IMR-90 (cell line): ENCODE data around the gene KTN1. TPM values are rescaled to one million over a fixed set of nuclear protein-coding genes. Genes with fewer than 3 reads are reported as not detected.

Source experiments
- ATAC-seq: fragments of 200-7000 bp; cut with Tn5 transposase; 2 replicates; pipeline ENCODE4 v1.9.1; 2020; ENCODE audit warnings: low read depth, mild to moderate bottlenecking, moderate library complexity
- BruUV-seq: library from RNA; stranded (reverse); fragments of 400-500 nt; replicated peaks from 2 replicates; lab custom pipeline; 2021; lab: Mats Ljungman, UMichigan
- CTCF ChIA-PET: fragments of 300-600 bp; formaldehyde crosslinking; extraction: SDS; loops from one replicate; lab custom pipeline; 2021; ENCODE audit warnings: antibody characterized with exemption; lab: Yijun Ruan, JAX
- POLR2A ChIA-PET: fragments of 300-600 bp; sonication (Branson Sonifier 250); formaldehyde crosslinking; loops from one replicate; lab custom pipeline; 2022; ENCODE audit warnings: antibody characterized with exemption; ENCODE audit not compliant: unreplicated experiment; lab: Charles Lee
- DNase-seq: peaks from one replicate; pipeline ENCODE4 v3.0.0; 2013
- H2AFZ ChIP-seq: replicated peaks from 2 replicates; pipeline ENCODE3; 2013; ENCODE audit warnings: low read length, mild to moderate bottlenecking; ENCODE audit not compliant: poor library complexity
- H2AK5ac ChIP-seq: 2 replicates; pipeline ENCODE4 v1.6.1; 2013; ENCODE audit warnings: low read depth, low read length, inconsistent platforms
- H2AK9ac ChIP-seq: replicated peaks from 2 replicates; pipeline ENCODE3; 2013; ENCODE audit warnings: mild to moderate bottlenecking, low read depth, low read length, moderate library complexity; ENCODE audit not compliant: poor library complexity
- H2BK120ac ChIP-seq: 2 replicates; pipeline ENCODE4 v1.6.1; 2013; ENCODE audit warnings: low read depth, low read length, inconsistent platforms
- H2BK15ac ChIP-seq: 3 replicates; pipeline ENCODE4 v1.6.1; 2013; ENCODE audit warnings: low read depth, low read length, inconsistent platforms
- H2BK20ac ChIP-seq: 2 replicates; pipeline ENCODE4 v1.6.1; 2013; ENCODE audit warnings: low read depth, mild to moderate bottlenecking, inconsistent platforms, low read length, moderate library complexity
- H2BK5ac ChIP-seq: 2 replicates; pipeline ENCODE4 v1.6.1; 2013; ENCODE audit warnings: mild to moderate bottlenecking, low read depth, low read length, inconsistent platforms; ENCODE audit not compliant: poor library complexity, severe bottlenecking
- H3K14ac ChIP-seq: replicated peaks from 2 replicates; pipeline ENCODE4 v1.6.1; 2013; ENCODE audit warnings: low read depth, low read length, inconsistent platforms
- H3K18ac ChIP-seq: 2 replicates; pipeline ENCODE4 v1.6.1; 2013; ENCODE audit warnings: low read depth, low read length, control low read depth
- H3K23ac ChIP-seq: 2 replicates; pipeline ENCODE4 v1.6.1; 2013; ENCODE audit warnings: low read depth, low read length, inconsistent platforms
- H3K27ac ChIP-seq: 2 replicates; pipeline ENCODE4 v1.5.1; 2013; ENCODE audit warnings: mild to moderate bottlenecking, control low read depth, low read length; ENCODE audit not compliant: insufficient read depth
- H3K27me3 ChIP-seq: 2 replicates; pipeline ENCODE4 v1.6.1; 2013; ENCODE audit warnings: low read length; ENCODE audit not compliant: control insufficient read depth, insufficient read depth
- H3K36me3 ChIP-seq: 2 replicates; pipeline ENCODE4 v1.6.1; 2013; ENCODE audit warnings: low read length, mixed read lengths; ENCODE audit not compliant: control insufficient read depth, insufficient read depth
- H3K4ac ChIP-seq: 2 replicates; pipeline ENCODE4 v1.6.1; 2013; ENCODE audit warnings: low read depth, low read length, inconsistent platforms
- H3K4me1 ChIP-seq: 2 replicates; pipeline ENCODE4 v1.6.1; 2013; ENCODE audit warnings: low read length, mixed read lengths; ENCODE audit not compliant: control insufficient read depth, insufficient read depth
- H3K4me2 ChIP-seq: 2 replicates; pipeline ENCODE4 v1.6.1; 2013; ENCODE audit warnings: low read depth, mild to moderate bottlenecking, control low read depth, low read length, moderate library complexity
- H3K4me3 ChIP-seq: 2 replicates; pipeline ENCODE4 v1.5.1; 2013; ENCODE audit warnings: low read depth, mild to moderate bottlenecking, control low read depth, low read length, moderate library complexity; ENCODE audit not compliant: insufficient read depth
- H3K56ac ChIP-seq: 2 replicates; pipeline ENCODE4 v1.6.1; 2013; ENCODE audit warnings: low read length, inconsistent platforms; ENCODE audit not compliant: insufficient read depth; ENCODE audit errors: extremely low read depth
- H3K79me1 ChIP-seq, 2 experiments: 2 replicates each; pipeline ENCODE4 v1.6.1; 2013; ENCODE audit warnings: low read length in 2 of 2, inconsistent platforms in 1 of 2, low read depth in 1 of 2
- H3K9ac ChIP-seq: 2 replicates; pipeline ENCODE4 v1.6.1; 2013; ENCODE audit warnings: low read depth, low read length, control low read depth
- H3K9me1 ChIP-seq: 2 replicates; pipeline ENCODE4 v1.6.1; 2013; ENCODE audit warnings: low read length, inconsistent platforms; ENCODE audit not compliant: insufficient read depth
- H3K9me3 ChIP-seq: 2 replicates; pipeline ENCODE4 v1.6.1; 2013; ENCODE audit warnings: low read length; ENCODE audit not compliant: control insufficient read depth, insufficient read depth
- H4K20me1 ChIP-seq: 2 replicates; pipeline ENCODE4 v1.6.1; 2013; ENCODE audit warnings: low read length, inconsistent platforms; ENCODE audit not compliant: insufficient read depth
- H4K5ac ChIP-seq: 2 replicates; pipeline ENCODE4 v1.6.1; 2013; ENCODE audit warnings: mild to moderate bottlenecking, low read depth, low read length, control low read depth
- H4K8ac ChIP-seq, 2 experiments: 2 replicates each; pipeline ENCODE4 v1.6.1; 2013; ENCODE audit warnings: low read depth in 2 of 2, low read length in 2 of 2, control low read depth in 1 of 2, inconsistent platforms in 1 of 2
- H4K91ac ChIP-seq: 2 replicates; pipeline ENCODE4 v1.6.1; 2013; ENCODE audit warnings: low read depth, low read length, inconsistent platforms; ENCODE audit not compliant: insufficient read depth
- CEBPB ChIP-seq: IDR thresholded peaks from 2 replicates; pipeline ENCODE4 v1.6.1; 2012; ENCODE audit warnings: low read depth, low read length, improper control_type of control experiment
- FOS ChIP-seq: fragments of 150-350 bp; IDR thresholded peaks from 2 replicates; pipeline ENCODE4 v1.6.1; 2016; ENCODE audit warnings: low read depth, low read length
- MAFK ChIP-seq: IDR thresholded peaks from 2 replicates; pipeline ENCODE4 v1.6.1; 2012; ENCODE audit warnings: low read depth, low read length, improper control_type of control experiment
- MAZ ChIP-seq: IDR thresholded peaks from 2 replicates; pipeline ENCODE4 v1.6.1; 2012; ENCODE audit warnings: low read depth, mild to moderate bottlenecking, low read length, improper control_type of control experiment, moderate library complexity, borderline replicate concordance
- POLR2A ChIP-seq: IDR thresholded peaks from 2 replicates; pipeline ENCODE4 v1.6.1; 2012; ENCODE audit warnings: mild to moderate bottlenecking, low read depth, low read length
- RAD21 ChIP-seq: IDR thresholded peaks from 2 replicates; pipeline ENCODE4 v1.6.1; 2012; ENCODE audit warnings: low read length, improper control_type of control experiment
- RFX5 ChIP-seq: IDR thresholded peaks from 2 replicates; pipeline ENCODE4 v1.8.0; 2012; ENCODE audit warnings: low read depth, mild to moderate bottlenecking, low read length, moderate library complexity
- WGBS, 2 experiments: methylation state at CpG; one replicate each; pipeline versions ENCODE4 v1.1.5 to v1.1.7; 2013; ENCODE audit warnings: missing lambda C conversion rate in 2 of 2; ENCODE audit not compliant: insufficient read length in 1 of 2; ENCODE audit errors: extremely low coverage in 2 of 2; 5-methylcytosine and 5-hydroxymethylcytosine counted together
- dilution Hi-C: fragments of 300-500 bp; cut with HindIII; formaldehyde crosslinking; loops from one replicate; pipeline ENCODE4 v1.14.3; 2018; ENCODE audit warnings: low sequenced_read_pairs; ENCODE audit not compliant: unreplicated experiment
- in situ Hi-C: fragments of 300-500 bp; cut with MboI; formaldehyde crosslinking; loops from 3 replicates; pipeline ENCODE4 v1.14.3; 2019; ENCODE audit warnings: low sequenced_read_pairs, inconsistent platforms, mixed read lengths
- intact Hi-C: fragments of 100-400 bp; cut with micrococcal nuclease; formaldehyde crosslinking; loops from 2 replicates; pipeline ENCODE4 v1.10.0; 2022
- polyA plus RNA-seq, 3 experiments: library from polyadenylated mRNA; depleted of rRNA; stranded (reverse); fragments of >200 nt; gene quantifications; 2 replicates each; pipeline ENCODE4 v1.2.3, GENCODE V29; 2012; ENCODE audit warnings: low replicate concordance in 1 of 3
- total RNA-seq: library from RNA; depleted of rRNA; stranded (reverse); fragments of >200 nt; gene quantifications from 2 replicates; pipeline ENCODE4 v1.2.3, GENCODE V29; 2012
- TF ChIP-seq, protein P1 (sequence below): conservative IDR thresholded peaks from 2 replicates; pipeline ENCODE4 v1.5.1; 2012; ENCODE audit warnings: mild to moderate bottlenecking, low read depth, low read length, improper control_type of control experiment
- TF ChIP-seq, protein P2 (sequence below): fragments of 150-350 bp; IDR thresholded peaks from 2 replicates; pipeline ENCODE4 v1.6.1; 2016; ENCODE audit warnings: low read depth, mild to moderate bottlenecking, low read length, moderate library complexity, borderline replicate concordance

The KTN1 gene
- total and polyA plus RNA-seq, 2 of the 4 experiments (the other 2 are of a cell fraction) = 42.1 to 57.2 TPM

DNA sequence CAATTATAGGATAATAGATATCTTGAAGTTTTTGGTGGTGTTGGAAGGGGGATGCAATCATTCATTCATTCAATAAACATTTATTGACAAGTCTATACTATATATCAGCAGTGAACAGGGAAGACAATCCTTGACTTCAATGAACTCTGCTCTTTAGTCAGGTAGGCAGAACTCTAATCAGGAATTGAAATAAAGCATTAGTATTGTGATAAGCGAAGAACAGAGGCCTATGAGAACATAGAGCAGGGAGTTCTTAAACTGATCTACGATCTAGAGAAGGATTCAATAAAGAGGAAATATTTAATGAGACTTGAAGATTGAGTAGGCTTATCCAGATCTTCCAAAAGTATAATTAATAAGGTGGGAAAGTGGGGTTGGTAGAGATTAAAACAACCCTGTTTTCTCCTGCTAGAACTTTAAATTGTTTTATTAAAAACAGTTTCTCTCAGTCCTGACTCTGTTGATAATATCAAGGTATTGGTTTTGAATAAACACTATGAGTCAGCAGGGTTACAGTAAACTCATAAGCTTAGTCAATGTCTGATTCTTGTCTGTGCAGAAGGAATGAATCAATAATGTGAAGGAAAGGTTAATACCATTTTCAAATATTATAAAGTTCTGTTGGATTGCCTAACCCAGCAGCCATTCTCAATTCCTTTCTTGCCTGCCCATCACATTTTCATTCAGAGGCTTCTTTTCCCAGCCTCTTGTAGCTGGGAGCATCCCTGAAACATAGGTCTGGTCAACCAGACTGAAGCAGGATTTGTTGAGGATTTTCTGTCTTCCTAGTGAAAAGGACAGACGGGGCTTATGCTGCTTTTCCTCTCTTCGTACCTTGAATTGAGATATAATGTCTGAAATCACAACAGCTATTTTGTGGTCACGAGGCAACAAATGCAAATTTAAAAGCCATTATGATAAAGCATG is 38.9 kb upstream of the KTN1 start:
- Histone ChIP-seq H4K20me1 (no peaks in the 10 kb centered on the region), H3K9ac (no peak overlapping the region), H3K4me3 (no peak overlapping the region), H3K4me1 (peaks cover 4% of the 10 kb centered on the region), H2BK5ac (no peak overlapping the region), H3K18ac (no peak overlapping the region), H3K79me1 (no peaks in the 10 kb centered on the region), H2AK5ac (no peak overlapping the region), H2AK9ac (no peak overlapping the region), H3K9me3 (peaks cover 3% of the 10 kb centered on the region; the same call in 1 of the 2 replicates), H2BK15ac (no peak overlapping the region), H3K36me3 (no peaks in the 10 kb centered on the region), H2AFZ (no peak overlapping the region), H3K4me2 (no peak overlapping the region; the same call in 1 of the 2 replicates), H3K27me3 (no peaks in the 10 kb centered on the region), H2BK20ac (no peak overlapping the region), H3K14ac (no peak overlapping the region), H4K8ac (no peak overlapping the region), H3K27ac (no peak overlapping the region), H3K9me1 (no peaks in the 10 kb centered on the region), H4K91ac (no peak overlapping the region), H3K4ac (no peak overlapping the region), H3K56ac (no peak overlapping the region), H3K23ac (no peak overlapping the region), H4K5ac (no peak overlapping the region), H2BK120ac (no peak overlapping the region)
- POLR2A ChIA-PET = no interaction called here
- in situ Hi-C loops (no loop called here), intact Hi-C loops (no loop called here), dilution Hi-C loops (no loop called here)
- CTCF ChIA-PET = interaction anchor here (0.8 to 1.0 kb wide), 3 partner anchors 9 to 95 kb away, joined by 3 to 5 read pairs (median 4); no protein-coding TSS in a partner anchor
- DNase-seq (peak; percentile 37), ATAC-seq (peak; percentile 49)
- no TSS peak for BruUV-seq
- TF ChIP-seq FOS (0 out of 2 replicates have a peak, but pooled peaks have one; percentile 32), RFX5 (no peak), MAZ (no peak), CEBPB (peak; percentile 35; the same call in 1 of the 2 replicates), POLR2A (no peak), MAFK (no peak), RAD21 (no peak)
- TF ChIP-seq, protein P1, sequence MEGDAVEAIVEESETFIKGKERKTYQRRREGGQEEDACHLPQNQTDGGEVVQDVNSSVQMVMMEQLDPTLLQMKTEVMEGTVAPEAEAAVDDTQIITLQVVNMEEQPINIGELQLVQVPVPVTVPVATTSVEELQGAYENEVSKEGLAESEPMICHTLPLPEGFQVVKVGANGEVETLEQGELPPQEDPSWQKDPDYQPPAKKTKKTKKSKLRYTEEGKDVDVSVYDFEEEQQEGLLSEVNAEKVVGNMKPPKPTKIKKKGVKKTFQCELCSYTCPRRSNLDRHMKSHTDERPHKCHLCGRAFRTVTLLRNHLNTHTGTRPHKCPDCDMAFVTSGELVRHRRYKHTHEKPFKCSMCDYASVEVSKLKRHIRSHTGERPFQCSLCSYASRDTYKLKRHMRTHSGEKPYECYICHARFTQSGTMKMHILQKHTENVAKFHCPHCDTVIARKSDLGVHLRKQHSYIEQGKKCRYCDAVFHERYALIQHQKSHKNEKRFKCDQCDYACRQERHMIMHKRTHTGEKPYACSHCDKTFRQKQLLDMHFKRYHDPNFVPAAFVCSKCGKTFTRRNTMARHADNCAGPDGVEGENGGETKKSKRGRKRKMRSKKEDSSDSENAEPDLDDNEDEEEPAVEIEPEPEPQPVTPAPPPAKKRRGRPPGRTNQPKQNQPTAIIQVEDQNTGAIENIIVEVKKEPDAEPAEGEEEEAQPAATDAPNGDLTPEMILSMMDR = no peak
- TF ChIP-seq, protein P2, sequence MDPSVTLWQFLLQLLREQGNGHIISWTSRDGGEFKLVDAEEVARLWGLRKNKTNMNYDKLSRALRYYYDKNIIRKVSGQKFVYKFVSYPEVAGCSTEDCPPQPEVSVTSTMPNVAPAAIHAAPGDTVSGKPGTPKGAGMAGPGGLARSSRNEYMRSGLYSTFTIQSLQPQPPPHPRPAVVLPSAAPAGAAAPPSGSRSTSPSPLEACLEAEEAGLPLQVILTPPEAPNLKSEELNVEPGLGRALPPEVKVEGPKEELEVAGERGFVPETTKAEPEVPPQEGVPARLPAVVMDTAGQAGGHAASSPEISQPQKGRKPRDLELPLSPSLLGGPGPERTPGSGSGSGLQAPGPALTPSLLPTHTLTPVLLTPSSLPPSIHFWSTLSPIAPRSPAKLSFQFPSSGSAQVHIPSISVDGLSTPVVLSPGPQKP = no peak
- no CpG with 5 or more reads among the region's 5 CpGs for WGBS, 2 experiments
